Common myeloid progenitor, CD34-positive (primary cell): ENCODE results near the gene ZNF177.

Experiments used
- CTCF ChIA-PET: fragments of 350-600 bp; sonication (Branson Sonifier 250); formaldehyde crosslinking; loops from one replicate; lab custom pipeline; 2021; ENCODE audit warnings: antibody characterized with exemption; lab: Charles Lee
- POLR2A ChIA-PET: fragments of 350-600 bp; sonication (Branson Sonifier 250); formaldehyde crosslinking; loops from one replicate; lab custom pipeline; 2021; ENCODE audit warnings: antibody characterized with exemption; lab: Charles Lee
- DNase-seq, 3 donors: peaks; one replicate each; pipeline versions ENCODE4 v3.0.0 to v3.0.0-alpha.2; 2013
- H3K27ac ChIP-seq, 2 experiments: 1 replicate in 1 of 2; 2 replicates in 1 of 2; pipeline ENCODE4 v1.7.0; 2013; ENCODE audit warnings: inconsistent platforms in 2 of 2, low read length in 2 of 2, mild to moderate bottlenecking in 2 of 2, low read depth in 1 of 2, moderate library complexity in 1 of 2; ENCODE audit not compliant: severe bottlenecking in 2 of 2, insufficient read depth in 1 of 2, poor library complexity in 1 of 2
- H3K27me3 ChIP-seq, 5 experiments: replicated peaks in 2 of 5; 1 replicate in 3 of 5; 2 replicates in 2 of 5; pipeline versions ENCODE4 v1.6.1 to v1.7.0; 2013; ENCODE audit warnings: low read length in 4 of 5, mild to moderate bottlenecking in 2 of 5, moderate library complexity in 2 of 5, inconsistent platforms in 1 of 5; ENCODE audit not compliant: insufficient read depth in 5 of 5, control insufficient read depth in 4 of 5
- H3K36me3 ChIP-seq, 4 experiments: 1 replicate in 2 of 4; 2 replicates in 2 of 4; pipeline versions ENCODE4 v1.6.1 to v1.7.0; 2013; ENCODE audit warnings: low read length in 3 of 4, control low read depth in 1 of 4, mild to moderate bottlenecking in 1 of 4; ENCODE audit not compliant: control insufficient read depth in 4 of 4, insufficient read depth in 4 of 4
- H3K4me1 ChIP-seq, 4 experiments: 1 replicate in 3 of 4; 2 replicates in 1 of 4; pipeline versions ENCODE4 v1.6.1 to v1.7.1; 2013; ENCODE audit warnings: low read length in 3 of 4, mild to moderate bottlenecking in 3 of 4, control low read depth in 1 of 4, inconsistent platforms in 1 of 4, moderate library complexity in 1 of 4; ENCODE audit not compliant: control insufficient read depth in 4 of 4, insufficient read depth in 4 of 4; ENCODE audit errors: control extremely low read depth in 1 of 4
- H3K4me3 ChIP-seq, 7 experiments: 1 replicate in 4 of 7; 2 replicates in 3 of 7; pipeline versions ENCODE4 v1.5.1 to v1.7.0; 2013; ENCODE audit warnings: mild to moderate bottlenecking in 7 of 7, low read length in 6 of 7, moderate library complexity in 6 of 7, inconsistent platforms in 2 of 7, low read depth in 2 of 7, control low read depth in 1 of 7; ENCODE audit not compliant: insufficient read depth in 4 of 7, control insufficient read depth in 1 of 7; ENCODE audit errors: extremely low read depth in 1 of 7
- H3K9me3 ChIP-seq, 5 experiments: 1 replicate in 4 of 5; 2 replicates in 1 of 5; pipeline versions ENCODE4 v1.6.1 to v1.7.1; 2013; ENCODE audit warnings: low read length in 4 of 5, mild to moderate bottlenecking in 2 of 5, inconsistent platforms in 1 of 5, low read depth in 1 of 5, moderate library complexity in 1 of 5; ENCODE audit not compliant: control insufficient read depth in 4 of 5, insufficient read depth in 2 of 5; ENCODE audit errors: control extremely low read depth in 1 of 5
- WGBS: methylation state at CpG from one replicate; pipeline ENCODE4 v1.1.5; 2013; ENCODE audit not compliant: insufficient coverage; 5-methylcytosine and 5-hydroxymethylcytosine counted together

The ZNF177 gene

DNA sequence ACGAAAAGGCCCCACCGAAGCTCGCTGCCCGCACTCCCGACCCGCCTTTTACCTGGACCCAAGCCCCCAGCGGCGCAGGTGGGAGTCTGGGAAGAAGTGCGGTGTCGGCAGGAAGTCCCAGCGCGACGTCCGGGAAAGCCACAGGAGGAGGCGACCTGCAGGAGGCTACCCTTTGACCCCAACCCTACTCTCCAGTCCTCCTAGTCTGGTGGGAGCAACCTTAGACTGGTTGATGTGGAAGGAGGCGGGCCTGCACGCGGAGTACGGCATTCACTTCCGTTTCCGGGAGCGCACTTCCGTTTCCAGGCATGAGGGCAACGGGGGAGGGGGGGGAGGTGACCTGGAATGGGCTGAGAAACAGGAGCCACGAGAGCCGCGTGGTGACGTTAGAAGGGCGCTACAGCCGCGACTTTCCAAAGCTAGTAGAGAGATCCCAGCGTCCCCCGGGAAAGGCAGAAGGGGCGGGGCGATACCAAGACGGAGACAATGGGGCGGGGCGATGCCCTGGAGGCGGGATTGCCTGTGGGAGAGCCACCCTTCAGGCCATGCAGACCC, 44.1 kb downstream of the ZNF177 start:
- Histone ChIP-seq H3K27me3 (peaks cover 0 to 12% (median 0%) of the 10 kb centered on the region in 5 experiments), H3K4me3 (peak overlapping the region; percentile 43 to 80 (median 67)), H3K36me3 (peaks cover 0 to 6% (median 0%) of the 10 kb centered on the region in 4 experiments), H3K9me3 (peaks cover 4 to 55% (median 45%) of the 10 kb centered on the region in 5 experiments), H3K4me1 (peaks cover 0 to 14% (median 7%) of the 10 kb centered on the region in 4 experiments), H3K27ac (no peak overlapping the region)
- 2% methylated on average over 32 of the region's 39 CpGs for WGBS
- POLR2A ChIA-PET, result no interaction called here
- DNase-seq, result peak; percentile 51 to 73 (median 70)
- CTCF ChIA-PET, result no interaction called here

DNA sequence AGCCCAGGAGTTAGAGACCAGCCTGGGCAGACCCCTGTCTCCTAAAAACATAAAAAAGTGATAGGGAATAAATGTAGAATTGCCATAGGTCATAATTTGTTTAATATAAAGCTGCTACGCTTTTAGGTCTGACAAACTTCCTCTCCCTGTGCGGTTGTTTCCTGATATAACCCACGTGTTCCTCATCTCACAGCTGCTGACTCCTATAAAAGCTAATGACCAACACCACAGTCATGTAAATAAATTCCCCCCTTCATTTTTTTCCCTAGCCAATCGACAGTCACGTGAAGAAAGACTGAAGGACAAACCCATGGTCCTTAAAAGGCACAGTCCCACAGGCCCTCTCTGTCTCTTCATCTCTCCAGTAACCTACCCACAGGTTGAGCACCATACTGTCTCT, 45.0 kb downstream of the ZNF177 start:
- CTCF ChIA-PET, result interaction anchor here (0.9 kb wide), 1 partner anchor 11 kb away, joined by 3 read pairs; no protein-coding TSS in a partner anchor
- H3K4me1 ChIP-seq, result peaks cover 0 to 14% (median 7%) of the 10 kb centered on the region in 4 experiments
- no peak for DNase-seq
- WGBS, result 62% methylated on average over 4 of the region's 5 CpGs
- H3K27ac ChIP-seq, result no peak overlapping the region
- peak overlapping the region in 3 of 7 experiments; percentile 62 to 80 (median 79) for H3K4me3 ChIP-seq
- peaks cover 2 to 15% (median 6%) of the 10 kb centered on the region in 4 experiments for H3K36me3 ChIP-seq
- H3K9me3 ChIP-seq, result peaks cover 7 to 64% (median 54%) of the 10 kb centered on the region in 5 experiments
- POLR2A ChIA-PET, result no interaction called here
- peaks cover 0 to 12% (median 0%) of the 10 kb centered on the region in 5 experiments for H3K27me3 ChIP-seq

DNA sequence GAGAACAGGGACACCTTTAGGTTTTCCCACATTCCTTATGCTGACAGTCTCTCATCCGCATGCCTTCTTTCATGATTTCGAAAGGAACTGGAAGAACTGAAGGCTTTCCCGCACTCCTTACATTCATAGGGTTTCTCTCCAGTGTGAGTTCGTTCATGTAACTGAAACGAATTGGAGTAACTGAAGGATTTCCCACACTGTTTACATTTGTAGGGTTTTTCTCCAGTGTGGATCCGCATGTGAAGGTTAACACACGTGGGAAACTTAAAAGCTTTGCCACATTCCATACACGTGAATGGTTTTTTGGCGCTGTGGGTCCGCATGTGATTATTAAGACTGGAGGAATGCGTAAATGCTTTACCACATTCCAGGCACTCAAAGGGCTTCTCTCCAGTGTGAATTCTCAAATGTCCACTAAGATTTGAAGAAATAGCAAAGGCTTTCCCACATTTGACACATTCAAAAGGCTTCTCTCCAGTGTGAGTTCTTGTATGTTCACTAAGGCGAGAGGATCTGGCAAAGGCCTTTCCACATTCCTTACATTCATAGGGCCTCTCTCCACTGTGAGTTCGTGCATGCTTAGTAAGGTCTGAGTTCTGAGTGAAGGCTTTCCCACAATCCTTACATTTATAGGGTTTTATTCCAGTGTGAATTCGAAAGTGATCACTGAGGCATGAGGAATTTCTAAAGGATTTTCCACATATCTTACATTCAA, 50.6 kb downstream of the ZNF177 start:
- WGBS, result 97% methylated on average over 12 of the region's 14 CpGs
- Histone ChIP-seq H3K27ac (no peak overlapping the region), H3K27me3 (no peaks in the 10 kb centered on the region), H3K36me3 (peaks cover 29 to 67% (median 53%) of the 10 kb centered on the region in 4 experiments), H3K9me3 (peaks cover 22 to 80% (median 74%) of the 10 kb centered on the region in 5 experiments), H3K4me1 (no peaks in the 10 kb centered on the region), H3K4me3 (no peak overlapping the region)
- CTCF ChIA-PET, result no interaction called here
- POLR2A ChIA-PET, result no interaction called here
- peak in 2 of 3 donors; percentile 17 to 40 for DNase-seq

GRCh38 chr19:9427941-9428340, 65.1 kb downstream of the ZNF177 start:
- WGBS, result 86% methylated on average over 5 of the region's 6 CpGs
- peaks cover 3 to 64% (median 46%) of the 10 kb centered on the region in 5 experiments for H3K9me3 ChIP-seq
- no peaks in the 10 kb centered on the region for H3K27me3 ChIP-seq
- no peaks in the 10 kb centered on the region for H3K4me1 ChIP-seq
- H3K27ac ChIP-seq, result no peak overlapping the region
- peaks cover 36 to 98% (median 77%) of the 10 kb centered on the region in 4 experiments for H3K36me3 ChIP-seq
- ChIA-PET POLR2A (no interaction called here), CTCF (no interaction called here)
- no peak for DNase-seq
- no peak overlapping the region for H3K4me3 ChIP-seq

- no peak overlapping the region for H3K4me3 ChIP-seq
- CTCF ChIA-PET, result no interaction called here
- no peaks in the 10 kb centered on the region for H3K27me3 ChIP-seq
- no peak overlapping the region for H3K27ac ChIP-seq
- POLR2A ChIA-PET, result interaction anchor here (0.6 kb wide), 1 partner anchor 1966 kb away, joined by 5 read pairs; no protein-coding TSS in a partner anchor
- WGBS, result 100% methylated on average over 1 of the region's 1 CpG
- H3K36me3 ChIP-seq, result peaks cover 25 to 79% (median 61%) of the 10 kb centered on the region in 4 experiments
- peaks cover 0 to 42% (median 35%) of the 10 kb centered on the region in 5 experiments for H3K9me3 ChIP-seq
- peaks cover 0 to 9% (median 6%) of the 10 kb centered on the region in 4 experiments for H3K4me1 ChIP-seq
- no peak for DNase-seq
Measured at GRCh38 chr19:9430444-9430843, 67.6 kb downstream of the ZNF177 start.

DNA sequence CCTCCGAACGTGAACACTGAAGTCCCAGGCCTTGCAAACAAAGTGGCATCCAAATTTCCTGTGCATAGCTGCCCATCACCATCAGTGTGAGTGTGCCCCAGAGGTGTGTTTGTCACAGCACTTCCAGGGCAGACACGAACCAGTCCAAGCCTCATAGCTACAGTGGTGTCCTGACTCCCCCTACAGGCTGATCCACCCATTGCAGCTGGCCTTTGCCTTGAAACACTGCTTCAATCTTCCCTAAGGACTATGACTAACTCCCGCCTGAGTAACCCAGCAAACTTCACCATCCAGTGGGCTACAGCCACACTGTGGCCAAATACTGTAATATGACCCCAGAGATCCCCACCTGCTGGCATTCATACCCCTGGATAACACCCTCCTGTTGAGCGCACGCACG, 68.7 kb downstream of the ZNF177 start:
- H3K27ac ChIP-seq, result no peak overlapping the region
- H3K4me1 ChIP-seq, result peaks cover 3 to 16% (median 7%) of the 10 kb centered on the region in 4 experiments
- peak in 1 of 3 donors; percentile 37 for DNase-seq
- H3K9me3 ChIP-seq, result peaks cover 0 to 35% (median 27%) of the 10 kb centered on the region in 5 experiments
- POLR2A ChIA-PET, result no interaction called here
- H3K4me3 ChIP-seq, result no peak overlapping the region
- no peaks in the 10 kb centered on the region for H3K27me3 ChIP-seq
- H3K36me3 ChIP-seq, result peaks cover 20 to 69% (median 52%) of the 10 kb centered on the region in 4 experiments
- WGBS, result 100% methylated on average over 4 of the region's 7 CpGs
- CTCF ChIA-PET, result no interaction called here
